NCI-H526 treated with DMSO at 0.1 percent for 48 hours (cell line): ENCODE results near the gene AKAP6.

ENCODE experiments used
- DNase-seq: peaks from one replicate; lab custom pipeline; 2025; lab: John Stamatoyannopoulos, UW

The AKAP6 gene

GRCh38 chr14:32405856-32406255 is 76.8 kb downstream of the AKAP6 start:
- no peak for DNase-seq

- DNase-seq: no peak
Measured at GRCh38 chr14:32407130-32407529, 78.0 kb downstream of the AKAP6 start.

- no peak for DNase-seq
Measured at GRCh38 chr14:32408018-32408417, 78.9 kb downstream of the AKAP6 start.

- no peak for DNase-seq
Measured at GRCh38 chr14:32412103-32412502, 83.0 kb downstream of the AKAP6 start.

GRCh38 chr14:32412532-32412931 is 83.4 kb downstream of the AKAP6 start:
- no peak for DNase-seq

GRCh38 chr14:32413967-32414640 is 85.0 kb downstream of the AKAP6 start:
- no peak for DNase-seq

- no peak for DNase-seq
Measured at GRCh38 chr14:32414808-32415255, 85.7 kb downstream of the AKAP6 start.

- no peak for DNase-seq
Measured at GRCh38 chr14:32417956-32418552, 89.0 kb downstream of the AKAP6 start.

GRCh38 chr14:32419429-32419828 is 90.3 kb downstream of the AKAP6 start:
- no peak for DNase-seq

- no peak for DNase-seq
Measured at GRCh38 chr14:32421781-32422180, 92.7 kb downstream of the AKAP6 start.

GRCh38 chr14:32422440-32422839 is 93.3 kb downstream of the AKAP6 start:
- DNase-seq: no peak

GRCh38 chr14:32426028-32426427 is 96.9 kb downstream of the AKAP6 start:
- no peak for DNase-seq

GRCh38 chr14:32426586-32427388 is 97.7 kb downstream of the AKAP6 start:
- DNase-seq: no peak

GRCh38 chr14:32427726-32428528 is 98.8 kb downstream of the AKAP6 start:
- DNase-seq: no peak

GRCh38 chr14:32428875-32429274 is 99.8 kb downstream of the AKAP6 start:
- no peak for DNase-seq

- no peak for DNase-seq
Measured at GRCh38 chr14:32430326-32430725, 101.2 kb downstream of the AKAP6 start.

- DNase-seq: no peak
Measured at GRCh38 chr14:32432813-32433538, 103.9 kb downstream of the AKAP6 start.

GRCh38 chr14:32434180-32434579 is 105.1 kb downstream of the AKAP6 start:
- no peak for DNase-seq

- no peak for DNase-seq
Measured at GRCh38 chr14:32434880-32435279, 105.8 kb downstream of the AKAP6 start.

GRCh38 chr14:32435411-32435810 is 106.3 kb downstream of the AKAP6 start:
- no peak for DNase-seq

GRCh38 chr14:32436993-32437392 is 107.9 kb downstream of the AKAP6 start:
- DNase-seq: no peak

GRCh38 chr14:32438517-32438916 is 109.4 kb downstream of the AKAP6 start:
- DNase-seq: no peak
